AG10803 (cell line): Measurements from ENCODE around the gene KIAA1755.

Source experiments
- DNase-seq: peaks from one replicate; pipeline ENCODE4 v3.0.0; 2010; ENCODE audit warnings: low read depth
- H3K4me3 ChIP-seq: 2 replicates; pipeline ENCODE4 v1.5.1; 2011; ENCODE audit warnings: mild to moderate bottlenecking, low read length, control low read depth
- CTCF ChIP-seq: conservative IDR thresholded peaks from 2 replicates; pipeline ENCODE4 v1.5.1; 2011; ENCODE audit warnings: mild to moderate bottlenecking, low read length, control low read depth, inconsistent platforms

KIAA1755 gene

DNA sequence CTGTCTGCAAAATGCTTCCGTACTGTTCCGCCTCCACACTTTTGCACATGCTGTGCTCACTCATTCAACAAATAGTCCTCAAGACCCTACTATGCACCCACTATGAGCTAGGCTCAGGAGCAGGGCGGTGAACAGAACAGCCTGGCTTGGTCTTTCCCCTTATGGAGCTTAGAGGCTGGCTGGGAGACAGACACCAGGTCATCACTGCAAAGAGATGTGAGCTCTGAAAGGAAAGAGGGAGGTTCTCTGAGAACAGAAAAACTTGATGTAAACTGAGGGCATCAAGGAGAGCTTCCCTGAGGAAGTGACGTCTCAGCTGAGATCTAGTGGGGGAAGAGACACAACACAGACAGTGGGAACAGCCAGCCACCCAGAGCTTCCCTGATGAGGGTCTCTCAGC is 64.5 kb downstream of the KIAA1755 start:
- no peak for DNase-seq
- no peak for TF ChIP-seq CTCF
- no peak overlapping the region for H3K4me3 ChIP-seq

- DNase-seq: no peak
- no peak for TF ChIP-seq CTCF
- no peak overlapping the region for H3K4me3 ChIP-seq
Observed at GRCh38 chr20:38195521-38195920, 65.0 kb downstream of the KIAA1755 start.

GRCh38 chr20:38194971-38195504 is 65.5 kb downstream of the KIAA1755 start:
- no peak overlapping the region for H3K4me3 ChIP-seq
- TF ChIP-seq CTCF: no peak
- no peak for DNase-seq

DNA sequence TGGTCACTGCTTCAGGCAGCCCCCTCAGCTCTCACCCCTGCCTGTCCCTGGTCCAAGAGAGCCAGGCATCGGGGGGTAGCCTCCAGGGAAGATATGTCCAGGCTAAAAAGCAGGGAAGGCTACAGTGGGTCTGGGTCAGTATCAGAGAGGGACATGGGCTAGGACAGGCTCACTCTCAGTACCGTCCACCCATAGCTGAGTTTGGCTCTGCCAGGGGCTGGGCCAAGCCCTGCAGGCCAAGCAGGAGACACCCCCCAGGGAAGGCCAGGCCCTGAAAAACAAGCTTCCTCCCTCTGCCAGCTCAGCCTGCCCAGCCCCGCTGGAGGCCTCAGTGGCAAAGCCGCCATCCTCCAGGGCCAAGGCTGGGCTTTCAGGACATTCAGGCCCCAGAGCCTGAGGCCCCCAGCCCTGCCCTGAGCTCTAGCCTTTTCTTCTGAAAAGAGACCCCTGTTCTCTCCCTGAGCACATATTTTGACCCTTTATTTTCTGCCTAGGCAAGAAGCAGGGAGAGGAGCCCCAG is 66.9 kb downstream of the KIAA1755 start:
- DNase-seq: no peak
- no peak for TF ChIP-seq CTCF
- no peak overlapping the region for H3K4me3 ChIP-seq

- no peak overlapping the region for H3K4me3 ChIP-seq
- DNase-seq: no peak
- no peak for TF ChIP-seq CTCF
Observed at GRCh38 chr20:38192323-38192885, 68.1 kb downstream of the KIAA1755 start.

DNA sequence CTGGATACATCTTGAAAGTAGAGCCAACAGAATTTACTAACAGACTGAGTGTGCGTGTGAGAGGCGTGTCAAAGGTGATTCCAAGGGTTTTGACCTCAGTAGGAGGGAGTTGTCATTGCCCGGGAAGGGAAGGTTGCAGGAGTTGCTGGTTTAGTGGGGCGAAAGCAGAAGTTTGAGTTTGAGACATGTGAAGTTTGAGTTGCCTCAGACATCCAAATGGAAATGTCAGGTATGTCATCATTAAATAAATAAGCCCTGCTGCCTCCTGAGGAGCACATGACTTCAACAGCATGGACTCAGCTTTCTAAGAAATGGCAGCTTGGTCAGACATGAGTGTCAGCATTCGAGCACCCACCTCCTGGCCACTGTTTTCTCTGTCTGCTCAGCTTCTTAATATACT is 68.9 kb downstream of the KIAA1755 start:
- DNase-seq: no peak
- H3K4me3 ChIP-seq: no peak overlapping the region
- TF ChIP-seq CTCF: no peak

- TF ChIP-seq CTCF: no peak
Observed at GRCh38 chr20:38190936-38191371, 69.6 kb downstream of the KIAA1755 start.

More at GRCh38 chr20:38190936-38191371, 69.6 kb downstream of the KIAA1755 start:
- no peak for DNase-seq
- no peak overlapping the region for H3K4me3 ChIP-seq
